HepG2 (cell line): ENCODE measurements around the gene NPC1. TPM values are rescaled to one million over a fixed set of nuclear protein-coding genes. Genes with fewer than 3 reads are reported as not detected.

Experiments
- AHDC1 ChIP-seq: sonication (generic); formaldehyde crosslinking; IDR thresholded peaks from 2 replicates; pipeline ENCODE4 v1.5.1; 2020; ENCODE audit warnings: mild to moderate bottlenecking, missing genetic modification reagents, borderline replicate concordance
- CBX5 ChIP-seq: sonication (generic); formaldehyde crosslinking; IDR thresholded peaks from 2 replicates; pipeline ENCODE4 v1.4.0; 2020; ENCODE audit warnings: missing genetic modification reagents, borderline replicate concordance
- CEBPB ChIP-seq: IDR thresholded peaks from 2 replicates; pipeline ENCODE4 v1.6.1; 2011; ENCODE audit warnings: low read depth, low read length, improper control_type of control experiment, borderline replicate concordance
- HCFC1 ChIP-seq: fragments of 150-350 bp; IDR thresholded peaks from 2 replicates; pipeline ENCODE4 v1.6.1; 2014; ENCODE audit warnings: low read depth, low read length
- HMG20A ChIP-seq: IDR thresholded peaks from 2 replicates; pipeline ENCODE4 v1.6.1; 2016; ENCODE audit warnings: borderline replicate concordance
- KAT7 ChIP-seq: IDR thresholded peaks from 2 replicates; pipeline ENCODE4 v1.6.1; 2018; ENCODE audit warnings: borderline replicate concordance, missing compliant biosample characterization
- MAX ChIP-seq: IDR thresholded peaks from 2 replicates; pipeline ENCODE4 v1.6.1; 2012; ENCODE audit warnings: inconsistent platforms
- MXD1 ChIP-seq: sonication (generic); formaldehyde crosslinking; IDR thresholded peaks from 2 replicates; pipeline ENCODE4 v1.4.0; 2020; ENCODE audit warnings: mild to moderate bottlenecking, missing genetic modification reagents
- PITX1 ChIP-seq: sonication (generic); formaldehyde crosslinking; IDR thresholded peaks from 2 replicates; pipeline ENCODE4 v1.5.1; 2020; ENCODE audit warnings: mild to moderate bottlenecking, missing genetic modification reagents
- REL ChIP-seq: sonication (generic); formaldehyde crosslinking; conservative IDR thresholded peaks from 2 replicates; pipeline ENCODE4 v1.8.0; 2022; ENCODE audit warnings: mild to moderate bottlenecking, missing genetic modification reagents, moderate library complexity
- SATB2 ChIP-seq: sonication (generic); formaldehyde crosslinking; IDR thresholded peaks from 2 replicates; pipeline ENCODE4 v1.5.0; 2020; ENCODE audit warnings: missing genetic modification reagents
- SCMH1 ChIP-seq: sonication (generic); formaldehyde crosslinking; IDR thresholded peaks from 2 replicates; pipeline ENCODE4 v1.9.0; 2021; ENCODE audit warnings: missing genetic modification reagents, mild to moderate bottlenecking, borderline replicate concordance
- TEAD2 ChIP-seq: sonication (generic); formaldehyde crosslinking; IDR thresholded peaks from 2 replicates; pipeline ENCODE4 v1.9.0; 2021; ENCODE audit warnings: missing genetic modification reagents
- ZBTB25 ChIP-seq: IDR thresholded peaks from 2 replicates; pipeline ENCODE4 v1.6.1; 2018; ENCODE audit warnings: missing genetic modification reagents
- ZFP1 ChIP-seq: IDR thresholded peaks from 2 replicates; pipeline ENCODE4 v1.6.1; 2016
- ZFP36L1 ChIP-seq: sonication (generic); formaldehyde crosslinking; IDR thresholded peaks from 2 replicates; pipeline ENCODE4 v1.8.0; 2022; ENCODE audit warnings: mild to moderate bottlenecking, missing genetic modification reagents, moderate library complexity
- ZFYVE20 ChIP-seq: sonication (generic); formaldehyde crosslinking; IDR thresholded peaks from 2 replicates; pipeline ENCODE4 v1.8.0; 2023; ENCODE audit warnings: low read depth, mild to moderate bottlenecking, moderate library complexity, missing genetic modification reagents, borderline replicate concordance
- ZNF281 ChIP-seq: sonication (generic); formaldehyde crosslinking; IDR thresholded peaks from 2 replicates; pipeline ENCODE4 v1.4.0; 2020; ENCODE audit warnings: missing genetic modification reagents, borderline replicate concordance
- ZSCAN29 ChIP-seq: sonication (generic); formaldehyde crosslinking; conservative IDR thresholded peaks from 2 replicates; pipeline ENCODE4 v1.4.0; 2020; ENCODE audit warnings: mild to moderate bottlenecking, missing genetic modification reagents
- polyA plus RNA-seq, 8 experiments: library from polyadenylated mRNA; depleted of rRNA in 3 of 8; stranded (reverse) in 7 of 8; unstranded in 1 of 8; fragments of >200 nt; fragmentation: Illumina TruSeq in 4 of 8; extraction: Trizol in 4 of 8; gene quantifications; 2 replicates each; pipeline versions ENCODE4 v1.2.1 to v1.2.3, GENCODE V29; 2011 to 2016; ENCODE audit warnings: low read depth in 4 of 8, missing spikeins in 1 of 8, mixed read lengths in 1 of 8; ENCODE audit not compliant: insufficient read depth in 1 of 8
- total RNA-seq, 5 experiments: library from RNA; depleted of rRNA; stranded (reverse); fragments of >200 nt; fragmentation: Illumina TruSeq; extraction: Trizol; gene quantifications; 2 replicates each; pipeline ENCODE4 v1.2.3, GENCODE V29; 2016; ENCODE audit warnings: low read depth in 1 of 5

The NPC1 gene
- total and polyA plus RNA-seq, 2 of the 13 experiments (the other 11 are each of a cell fraction or from before 2014, with no cell fraction given) = 46.5 to 114 TPM

- TF ChIP-seq ZNF281 (CRISPR knock-in tag) = no peak
- TF ChIP-seq HMG20A (CRISPR knock-in tag) = no peak
- TF ChIP-seq ZFYVE20 (CRISPR knock-in tag) = no peak
- no peak for TF ChIP-seq CBX5 (CRISPR knock-in tag)
- TF ChIP-seq SATB2 (CRISPR knock-in tag) = peak; percentile 62; the same call in 1 of the 2 replicates
- no peak for TF ChIP-seq SCMH1 (CRISPR knock-in tag)
- peak; percentile 60; the same call in 1 of the 2 replicates for TF ChIP-seq ZSCAN29 (CRISPR knock-in tag)
- TF ChIP-seq MAX = peak; percentile 90
- TF ChIP-seq CEBPB = no peak
- peak; percentile 57; the same call in 1 of the 2 replicates for TF ChIP-seq MXD1 (CRISPR knock-in tag)
- no peak for TF ChIP-seq HCFC1
- TF ChIP-seq ZFP1 (CRISPR knock-in tag) = no peak
- TF ChIP-seq REL = no peak
- peak; percentile 64; the same call in 1 of the 2 replicates for TF ChIP-seq KAT7 (CRISPR knock-in tag)
- TF ChIP-seq PITX1 (CRISPR knock-in tag) = 0 out of 2 replicates have a peak, but pooled peaks have one; percentile 31
- TF ChIP-seq ZFP36L1 = no peak; the same call in none of the 2 replicates
- no peak for TF ChIP-seq AHDC1 (CRISPR knock-in tag)
- TF ChIP-seq TEAD2 (CRISPR knock-in tag) = no peak
- TF ChIP-seq ZBTB25 (CRISPR knock-in tag) = no peak
Observed at GRCh38 chr18:23503038-23503962, 83.0 kb downstream of the NPC1 start, which contains the start of gene RMC1 (continued).
